HG02798 (cell line): Measurements from ENCODE around the gene ERF.

ENCODE experiments used
- ATAC-seq: cut with Tn5 transposase; IDR thresholded peaks from one replicate; pipeline ENCODE4 v1.9.1; 2021; ENCODE audit warnings: mild to moderate bottlenecking; ENCODE audit not compliant: unreplicated experiment, poor library complexity

Gene ERF

GRCh38 chr19:42219812-42220750 lies 34.8 kb downstream of the ERF start, which contains the start of gene ZNF526:
TSS of gene ZNF526 (plus strand) at chr19:42220312. CDS start at chr19:42224404, 4,092 bp downstream.
- ATAC-seq = peak; percentile 80

- ATAC-seq = peak; percentile 78
Observed at GRCh38 chr19:42217520-42218437, 37.1 kb downstream of the ERF start, which contains the start of gene DEDD2. TSS of gene DEDD2 (minus strand) at chr19:42217677. CDS start at chr19:42217007, 670 bp downstream.

GRCh38 chr19:42216653-42217519 lies 38.0 kb downstream of the ERF start:
- ATAC-seq = peak; percentile 0

- no peak for ATAC-seq
Observed at GRCh38 chr19:42214810-42215485, 40.0 kb downstream of the ERF start.

GRCh38 chr19:42212886-42213285 lies 42.0 kb downstream of the ERF start:
- no peak for ATAC-seq

GRCh38 chr19:42208612-42209011 lies 46.3 kb downstream of the ERF start:
- no peak for ATAC-seq

- ATAC-seq = no peak
Observed at GRCh38 chr19:42207767-42208271, 47.1 kb downstream of the ERF start.

- ATAC-seq = no peak
Observed at GRCh38 chr19:42206871-42207755, 47.8 kb downstream of the ERF start.

- no peak for ATAC-seq
Observed at GRCh38 chr19:42204664-42205063, 50.3 kb downstream of the ERF start.

- ATAC-seq = no peak
Observed at GRCh38 chr19:42203700-42204099, 51.2 kb downstream of the ERF start.

GRCh38 chr19:42202290-42202880 lies 52.5 kb downstream of the ERF start:
- no peak for ATAC-seq

- peak; percentile 41 for ATAC-seq
Observed at GRCh38 chr19:42201489-42202289, 53.2 kb downstream of the ERF start.

GRCh38 chr19:42200116-42200715 lies 54.7 kb downstream of the ERF start:
- no peak for ATAC-seq

- ATAC-seq = peak; percentile 54
Observed at GRCh38 chr19:42199440-42200115, 55.4 kb downstream of the ERF start.

- ATAC-seq = peak; percentile 35
Observed at GRCh38 chr19:42198676-42199439, 56.1 kb downstream of the ERF start.
